Esophagus (tissue), 2 donors: ENCODE results near the gene SECISBP2L. TPM values are rescaled to one million over a fixed set of nuclear protein-coding genes. Genes with fewer than 3 reads are reported as not detected.

Experiments used
- H3K27ac ChIP-seq, 2 donors: one replicate each; pipeline ENCODE4 v1.5.1; 2013; ENCODE audit warnings: low read depth in 2 of 2, mild to moderate bottlenecking in 2 of 2, inconsistent platforms in 1 of 2, low read length in 1 of 2, moderate library complexity in 1 of 2
- H3K27me3 ChIP-seq, 2 donors: one replicate each; pipeline ENCODE4 v1.6.1; 2013; ENCODE audit warnings: low read length in 2 of 2, control low read depth in 1 of 2, mild to moderate bottlenecking in 1 of 2; ENCODE audit not compliant: insufficient read depth in 2 of 2, control insufficient read depth in 1 of 2
- H3K36me3 ChIP-seq, 2 donors: one replicate each; pipeline ENCODE4 v1.6.1; 2013; ENCODE audit warnings: low read length in 1 of 2; ENCODE audit not compliant: control insufficient read depth in 2 of 2, insufficient read depth in 2 of 2
- H3K4me1 ChIP-seq, 2 donors: one replicate each; pipeline ENCODE4 v1.6.1; 2013; ENCODE audit warnings: low read length in 1 of 2; ENCODE audit not compliant: control insufficient read depth in 2 of 2, insufficient read depth in 2 of 2
- H3K4me3 ChIP-seq, 2 donors: one replicate each; pipeline ENCODE4 v1.5.1; 2013; ENCODE audit warnings: low read length in 2 of 2, mild to moderate bottlenecking in 2 of 2, low read depth in 1 of 2, moderate library complexity in 1 of 2
- H3K9me3 ChIP-seq, 2 donors: one replicate each; pipeline ENCODE4 v1.6.1; 2013; ENCODE audit warnings: mild to moderate bottlenecking in 2 of 2, low read depth in 1 of 2, low read length in 1 of 2, moderate library complexity in 1 of 2; ENCODE audit not compliant: control insufficient read depth in 2 of 2, insufficient read depth in 1 of 2
- WGBS, 2 donors: extraction: QIAGEN DNeasy Blood & Tissue Kit; methylation state at CpG; one replicate each; pipeline ENCODE4 v1.1.7; 2013; 5-methylcytosine and 5-hydroxymethylcytosine counted together
- polyA plus RNA-seq, 2 donors: library from polyadenylated mRNA; stranded (reverse); fragments of 200-250 nt; gene quantifications; one replicate each; pipeline ENCODE4 v1.2.3, GENCODE V29; 2013
- donor health status: healthy with polysubstance abuse.
- donor health status: Bipolar disorder and iron deficiency.

SECISBP2L gene
- polyA plus RNA-seq, 2 donors: 7.3 to 9.1 TPM

DNA sequence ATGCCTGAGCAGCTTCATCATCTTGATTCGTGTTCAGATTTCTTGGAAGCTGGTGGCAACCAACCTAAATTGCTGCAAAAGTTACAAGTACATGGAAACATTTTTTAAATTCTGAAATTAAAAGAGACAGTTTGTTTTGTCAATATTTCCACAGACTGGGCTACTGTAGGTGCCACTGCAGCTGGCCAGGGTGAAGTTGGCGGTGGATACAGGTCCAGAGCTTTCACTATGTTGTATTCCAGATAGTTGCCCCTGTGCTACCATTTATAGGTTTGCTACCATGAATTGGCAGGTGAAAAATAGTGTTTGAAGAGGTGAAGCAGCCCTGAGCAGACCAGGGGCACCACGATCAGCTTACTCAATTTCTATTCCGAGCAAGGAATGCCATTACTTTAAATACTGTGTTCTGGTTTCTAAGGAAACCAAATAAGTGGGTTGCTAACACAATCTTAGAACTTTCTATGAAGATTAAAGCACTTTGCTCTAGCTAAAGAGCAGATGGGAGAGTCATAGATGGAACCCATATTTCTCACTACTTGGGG lies 61.4 kb downstream of the SECISBP2L start:
- Histone ChIP-seq H3K36me3 (no peaks in the 10 kb centered on the region), H3K27ac (no peak overlapping the region)
- 51 to 55% methylated on average over 4 of the region's 4 CpGs for WGBS, 2 donors

DNA sequence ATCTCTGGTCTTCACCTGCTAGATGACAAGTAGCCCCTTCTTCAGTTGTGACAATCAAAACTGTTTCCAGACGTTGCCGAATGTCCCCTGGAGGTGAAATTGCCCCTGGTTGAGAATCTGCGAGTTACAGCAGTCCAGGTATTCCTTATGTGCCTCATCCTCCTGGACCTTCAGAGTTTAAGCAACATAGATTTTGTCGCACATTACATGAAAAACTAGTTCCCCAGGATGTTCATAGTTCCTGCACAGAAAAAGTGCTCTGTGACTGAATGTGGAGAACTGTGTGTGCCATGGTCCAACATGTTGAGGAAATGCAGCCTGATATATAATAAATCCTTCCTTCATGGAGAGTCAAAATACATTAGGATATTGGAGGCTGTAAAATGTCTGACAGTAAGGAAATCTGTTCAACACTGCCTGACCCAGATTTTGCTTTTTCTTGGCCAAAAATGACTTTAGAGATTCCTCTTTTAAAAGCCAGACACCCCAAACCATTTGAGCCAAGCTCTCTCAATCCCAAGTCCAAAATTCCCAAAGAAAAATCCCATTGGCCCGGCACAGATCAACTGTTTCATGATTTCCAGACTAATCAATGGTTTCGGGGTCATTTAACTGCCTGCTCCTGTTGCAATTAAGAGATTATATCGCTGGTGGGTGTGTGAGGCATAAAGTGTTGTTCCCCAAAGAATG lies 62.1 kb downstream of the SECISBP2L start:
- H3K9me3 ChIP-seq: no peaks in the 10 kb centered on the region
- H3K4me3 ChIP-seq: no peak overlapping the region
- no peaks in the 10 kb centered on the region for H3K4me1 ChIP-seq
- H3K36me3 ChIP-seq: no peaks in the 10 kb centered on the region
- H3K27me3 ChIP-seq: no peaks in the 10 kb centered on the region
- no peak overlapping the region for H3K27ac ChIP-seq
- 71 to 79% methylated on average over 7 of the region's 7 CpGs for WGBS, 2 donors

More for the DNA sequence above, 61.4 kb downstream of the SECISBP2L start:
- Histone ChIP-seq H3K9me3 (no peaks in the 10 kb centered on the region), H3K4me3 (no peak overlapping the region), H3K4me1 (no peaks in the 10 kb centered on the region), H3K27me3 (no peaks in the 10 kb centered on the region)

GRCh38 chr15:48983300-48983699 lies 62.9 kb downstream of the SECISBP2L start:
- Histone ChIP-seq H3K27ac (no peak overlapping the region), H3K9me3 (no peaks in the 10 kb centered on the region)
- 76 to 79% methylated on average over 5 of the region's 5 CpGs for WGBS, 2 donors

DNA sequence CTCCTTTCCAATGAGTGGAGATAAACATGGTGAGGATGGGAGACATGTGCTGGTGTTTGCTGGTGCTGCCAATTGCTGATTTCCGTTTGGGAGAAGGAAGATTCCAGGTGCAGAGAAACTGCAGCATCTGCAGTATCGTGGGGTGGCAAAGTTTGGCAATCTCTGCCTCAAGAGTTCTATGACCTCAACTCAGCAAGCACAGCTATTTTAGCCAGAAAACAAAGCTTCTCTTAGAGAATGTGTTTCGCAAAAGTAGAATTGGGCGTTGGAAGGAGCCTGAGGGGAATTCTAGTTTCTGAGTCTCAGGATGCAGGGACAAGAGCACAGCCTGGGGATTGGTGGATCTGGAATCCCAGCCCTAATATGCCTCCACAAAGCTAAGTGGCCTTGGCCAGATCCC lies 64.3 kb downstream of the SECISBP2L start:
- no peak overlapping the region for H3K27ac ChIP-seq

More at GRCh38 chr15:48983300-48983699, 62.9 kb downstream of the SECISBP2L start:
- no peaks in the 10 kb centered on the region for H3K36me3 ChIP-seq
- no peak overlapping the region for H3K4me3 ChIP-seq
- no peaks in the 10 kb centered on the region for H3K4me1 ChIP-seq
- no peaks in the 10 kb centered on the region for H3K27me3 ChIP-seq

GRCh38 chr15:48978638-48979037 lies 67.6 kb downstream of the SECISBP2L start:
- 51 to 61% methylated on average over 2 of the region's 2 CpGs for WGBS, 2 donors
- Histone ChIP-seq H3K27ac (no peak overlapping the region), H3K4me1 (peaks cover 0 to 2% of the 10 kb centered on the region in 2 donors), H3K27me3 (no peaks in the 10 kb centered on the region), H3K36me3 (no peaks in the 10 kb centered on the region), H3K9me3 (no peaks in the 10 kb centered on the region), H3K4me3 (no peak overlapping the region)

More for the DNA sequence above, 64.3 kb downstream of the SECISBP2L start:
- Histone ChIP-seq H3K4me3 (no peak overlapping the region), H3K4me1 (no peaks in the 10 kb centered on the region), H3K27me3 (no peaks in the 10 kb centered on the region), H3K9me3 (no peaks in the 10 kb centered on the region), H3K36me3 (no peaks in the 10 kb centered on the region)
- 55 to 67% methylated on average over 4 of the region's 4 CpGs for WGBS, 2 donors

GRCh38 chr15:48976444-48977088 lies 69.7 kb downstream of the SECISBP2L start:
- Histone ChIP-seq H3K4me3 (no peak overlapping the region), H3K27ac (no peak overlapping the region), H3K4me1 (peaks cover 0 to 2% of the 10 kb centered on the region in 2 donors), H3K9me3 (no peaks in the 10 kb centered on the region), H3K27me3 (no peaks in the 10 kb centered on the region), H3K36me3 (no peaks in the 10 kb centered on the region)
- 89 to 91% methylated on average over 17 of the region's 17 CpGs for WGBS, 2 donors

DNA sequence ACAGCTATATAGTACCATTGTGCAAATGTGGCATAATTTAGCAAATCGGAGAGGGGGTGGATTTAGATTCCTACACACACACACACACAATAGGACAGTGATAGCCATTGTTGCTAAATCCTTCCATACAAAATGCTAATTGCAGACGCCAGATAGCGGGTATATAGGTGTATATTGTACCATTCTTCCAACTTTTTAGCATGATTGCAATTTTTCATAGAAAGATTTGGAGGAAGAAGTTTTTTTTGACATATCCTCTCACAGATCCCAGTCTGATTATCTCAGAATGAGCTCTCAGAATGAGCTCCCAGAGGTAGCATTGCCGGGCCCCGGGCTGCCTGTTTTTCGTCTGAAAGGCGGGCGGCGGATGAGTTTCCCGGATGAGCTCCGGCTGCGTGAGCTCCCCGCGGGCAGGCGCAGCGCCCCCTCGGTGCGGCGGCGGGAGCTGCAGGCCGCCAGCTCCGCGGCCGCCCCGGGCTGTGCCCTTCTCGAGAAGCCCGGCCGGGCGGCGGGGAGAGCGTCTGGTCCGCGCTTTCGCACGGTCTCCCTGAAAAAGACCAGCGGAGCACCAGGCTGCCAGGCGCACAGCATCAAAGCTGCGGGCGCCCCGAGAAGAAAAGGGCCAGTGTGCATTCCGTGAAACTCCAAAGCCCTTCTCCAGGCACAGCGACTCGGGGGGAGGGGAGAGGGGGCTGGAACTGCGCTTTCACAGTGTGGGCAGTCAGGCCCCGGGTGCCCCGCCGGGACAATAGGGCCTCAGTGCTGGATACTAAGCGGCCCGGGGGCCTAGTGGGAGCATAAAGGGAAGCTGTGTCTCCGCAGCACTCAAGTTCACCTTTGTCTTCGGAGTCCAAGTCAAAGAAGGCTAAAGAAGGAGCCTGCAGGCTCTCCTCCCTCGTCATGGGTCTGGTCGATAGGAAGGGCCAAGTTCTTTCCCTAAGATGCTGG lies 70.5 kb downstream of the SECISBP2L start:
- Histone ChIP-seq H3K4me1 (peaks cover 0 to 2% of the 10 kb centered on the region in 2 donors), H3K4me3 (peak overlapping the region; percentile 32 to 46), H3K9me3 (no peaks in the 10 kb centered on the region), H3K27me3 (no peaks in the 10 kb centered on the region), H3K27ac (no peak overlapping the region), H3K36me3 (no peaks in the 10 kb centered on the region)
- WGBS, 2 donors: 5% methylated on average over 49 to 53 of the region's 53 CpGs

DNA sequence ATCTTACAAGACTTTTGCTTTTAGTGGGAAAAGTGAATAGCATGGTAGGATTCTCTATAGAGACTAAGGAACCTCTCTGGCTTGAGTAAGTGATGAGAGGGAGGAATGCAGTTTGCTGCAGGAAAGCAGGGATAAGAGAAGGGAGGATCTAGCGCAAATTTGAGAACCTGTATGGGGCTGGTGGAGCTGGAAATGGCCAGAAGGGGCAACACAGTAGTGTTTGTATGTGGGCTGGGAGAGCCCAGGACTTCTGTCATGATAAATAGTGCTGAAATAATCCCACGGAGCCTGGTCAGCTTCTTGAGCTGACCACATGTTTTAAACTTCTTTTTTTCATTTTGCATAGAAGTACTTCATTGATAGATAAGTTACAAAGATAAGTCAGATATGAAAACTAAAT lies 71.4 kb downstream of the SECISBP2L start:
- Histone ChIP-seq H3K27ac (no peak overlapping the region), H3K9me3 (no peaks in the 10 kb centered on the region), H3K27me3 (no peaks in the 10 kb centered on the region), H3K4me1 (peaks cover 0 to 2% of the 10 kb centered on the region in 2 donors), H3K36me3 (no peaks in the 10 kb centered on the region), H3K4me3 (no peak overlapping the region)
- 61 to 69% methylated on average over 2 of the region's 2 CpGs for WGBS, 2 donors
